ENCODE results near the gene MFSD8. TPM values are rescaled to one million over a fixed set of nuclear protein-coding genes. Genes with fewer than 3 reads are reported as not detected.
"Not testable (repeated sequence)": the region's sequence is repeated elsewhere in the genome, so short reads cannot be mapped to it uniquely, and the experiment has no call there.

The MFSD8 gene
- total and polyA plus RNA-seq, 2 donors from 2014 or later = 6.6 to 20.5 TPM

DNA sequence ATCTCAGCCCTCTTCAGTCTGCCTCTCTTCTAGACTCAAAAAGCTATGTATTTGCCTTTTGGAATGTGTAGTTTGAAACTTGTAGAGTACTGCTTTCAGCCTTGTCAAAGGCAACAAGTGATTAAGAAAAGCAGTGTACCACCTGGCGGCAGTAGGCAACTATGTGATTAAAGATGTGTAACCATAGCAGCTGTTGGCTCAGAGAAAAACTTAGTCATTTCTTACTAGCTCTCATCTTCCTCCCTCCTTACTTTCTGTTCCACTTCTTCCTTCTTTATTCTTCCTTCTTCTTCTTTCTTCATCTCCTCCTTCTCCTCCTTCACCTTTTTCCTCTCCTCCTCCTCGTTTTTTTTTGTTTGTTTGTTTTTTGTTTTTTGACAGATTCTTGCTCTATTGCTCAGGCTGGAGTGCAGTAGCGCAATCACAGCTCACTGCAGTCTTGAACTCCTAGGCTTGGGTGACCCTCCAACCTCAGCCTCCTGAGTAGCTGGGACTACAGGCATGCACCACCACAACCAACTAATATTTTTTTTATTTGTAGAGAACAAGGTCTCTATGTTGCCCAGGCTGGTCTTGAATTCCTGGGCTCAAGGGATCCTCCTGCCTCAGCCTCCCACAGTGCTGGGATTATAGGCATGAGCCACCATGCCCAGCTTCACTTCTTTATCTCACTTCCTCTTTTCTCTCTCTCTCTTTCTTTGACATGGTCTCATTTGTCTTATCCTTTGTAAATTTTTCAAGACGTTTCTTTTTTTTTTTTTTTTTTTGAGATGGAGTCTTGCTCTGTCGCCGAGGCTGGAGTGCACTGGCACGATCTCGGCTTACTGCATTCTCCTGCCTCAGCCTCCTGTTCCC, 32.8 kb upstream of the MFSD8 start:
- Histone ChIP-seq H3K4me3 (ENCODE audit: low read length in 3 of 3) (no peak overlapping the region), H3K27me3 (ENCODE audit: control insufficient read depth, insufficient read depth, low read length) (no peaks in the 10 kb centered on the region), H3K4me1 (ENCODE audit: control insufficient read depth in 2 of 3, insufficient read depth in 2 of 3, low read depth in 1 of 3, low read length in 3 of 3) (no peaks in the 10 kb centered on the region), H3K9ac (ENCODE audit: low read length in 3 of 3) (no peak overlapping the region), H3K36me3 (ENCODE audit: control insufficient read depth in 2 of 3, insufficient read depth in 3 of 3, low read length in 3 of 3) (no peaks in the 10 kb centered on the region), H3K9me3 (ENCODE audit: control insufficient read depth in 2 of 3, insufficient read depth in 1 of 3, low read length in 3 of 3) (peaks cover 0 to 11% (median 0%) of the 10 kb centered on the region in 3 donors), H3K27ac (ENCODE audit: low read depth in 2 of 2, low read length in 2 of 2) (no peak overlapping the region)
- no peak for FAIRE-seq
- intact Hi-C loops (cut with DNase I) = no loop called here
- TF ChIP-seq, protein P1, sequence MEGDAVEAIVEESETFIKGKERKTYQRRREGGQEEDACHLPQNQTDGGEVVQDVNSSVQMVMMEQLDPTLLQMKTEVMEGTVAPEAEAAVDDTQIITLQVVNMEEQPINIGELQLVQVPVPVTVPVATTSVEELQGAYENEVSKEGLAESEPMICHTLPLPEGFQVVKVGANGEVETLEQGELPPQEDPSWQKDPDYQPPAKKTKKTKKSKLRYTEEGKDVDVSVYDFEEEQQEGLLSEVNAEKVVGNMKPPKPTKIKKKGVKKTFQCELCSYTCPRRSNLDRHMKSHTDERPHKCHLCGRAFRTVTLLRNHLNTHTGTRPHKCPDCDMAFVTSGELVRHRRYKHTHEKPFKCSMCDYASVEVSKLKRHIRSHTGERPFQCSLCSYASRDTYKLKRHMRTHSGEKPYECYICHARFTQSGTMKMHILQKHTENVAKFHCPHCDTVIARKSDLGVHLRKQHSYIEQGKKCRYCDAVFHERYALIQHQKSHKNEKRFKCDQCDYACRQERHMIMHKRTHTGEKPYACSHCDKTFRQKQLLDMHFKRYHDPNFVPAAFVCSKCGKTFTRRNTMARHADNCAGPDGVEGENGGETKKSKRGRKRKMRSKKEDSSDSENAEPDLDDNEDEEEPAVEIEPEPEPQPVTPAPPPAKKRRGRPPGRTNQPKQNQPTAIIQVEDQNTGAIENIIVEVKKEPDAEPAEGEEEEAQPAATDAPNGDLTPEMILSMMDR (IDR thresholded peaks at IDR 0.05; ENCODE audit: borderline replicate concordance, extremely low read depth, insufficient read depth) = no peak
- peak in 1 of 5 donors; percentile 4 for DNase-seq

DNA sequence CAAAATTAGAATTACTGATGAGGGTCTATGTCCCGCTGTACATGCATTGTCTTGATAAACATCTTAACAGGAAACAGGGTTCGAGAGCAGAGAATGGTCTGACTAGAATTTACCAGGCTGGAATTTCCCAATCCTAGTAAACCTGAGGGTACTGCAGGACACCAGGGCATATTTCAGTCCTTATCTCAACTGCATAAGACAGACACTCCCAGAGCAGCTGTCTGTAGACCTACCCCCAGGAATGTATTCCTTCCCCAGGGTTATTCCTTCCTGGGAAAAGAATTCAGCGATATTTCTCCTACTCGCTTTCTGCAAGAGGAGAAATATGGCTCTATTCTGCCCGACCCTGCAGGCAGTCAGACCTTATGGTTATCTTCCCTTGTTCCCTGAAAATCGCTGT, 31.5 kb upstream of the MFSD8 start:
- FAIRE-seq; H3K27me3 ChIP-seq (ENCODE audit: control insufficient read depth, insufficient read depth, low read length); intact Hi-C loops (cut with DNase I); DNase-seq; H3K4me1 ChIP-seq (ENCODE audit: control insufficient read depth in 2 of 3, insufficient read depth in 2 of 3, low read depth in 1 of 3, low read length in 3 of 3); H3K36me3 ChIP-seq (ENCODE audit: control insufficient read depth in 2 of 3, insufficient read depth in 3 of 3, low read length in 3 of 3); H3K4me3 ChIP-seq (ENCODE audit: low read length in 3 of 3); H3K27ac ChIP-seq (ENCODE audit: low read depth in 2 of 2, low read length in 2 of 2); H3K9ac ChIP-seq (ENCODE audit: low read length in 3 of 3): not testable (repeated sequence)
- H3K9me3 ChIP-seq (ENCODE audit: control insufficient read depth in 2 of 3, insufficient read depth in 1 of 3, low read length in 3 of 3) = peaks cover 0 to 11% (median 0%) of the 10 kb centered on the region in 3 donors

- DNase-seq = no peak
- H3K4me1 ChIP-seq (ENCODE audit: control insufficient read depth in 2 of 3, insufficient read depth in 2 of 3, low read depth in 1 of 3, low read length in 3 of 3) = no peaks in the 10 kb centered on the region
- H3K9ac ChIP-seq (ENCODE audit: low read length in 3 of 3) = no peak overlapping the region
- no peak overlapping the region for H3K4me3 ChIP-seq (ENCODE audit: low read length in 3 of 3)
- no peaks in the 10 kb centered on the region for H3K36me3 ChIP-seq (ENCODE audit: control insufficient read depth in 2 of 3, insufficient read depth in 3 of 3, low read length in 3 of 3)
- TF ChIP-seq, protein P1 (IDR thresholded peaks at IDR 0.05; ENCODE audit: borderline replicate concordance, extremely low read depth, insufficient read depth) = no peak
- intact Hi-C loops (cut with DNase I) = no loop called here
- no peak overlapping the region for H3K27ac ChIP-seq (ENCODE audit: low read depth in 2 of 2, low read length in 2 of 2)
- no peak for FAIRE-seq
- no peaks in the 10 kb centered on the region for H3K27me3 ChIP-seq (ENCODE audit: control insufficient read depth, insufficient read depth, low read length)
- H3K9me3 ChIP-seq (ENCODE audit: control insufficient read depth in 2 of 3, insufficient read depth in 1 of 3, low read length in 3 of 3) = peaks cover 0 to 11% (median 0%) of the 10 kb centered on the region in 3 donors
These were observed 30.8 kb upstream of the MFSD8 start for GRCh38 chr4:127995776-127996175.

- Histone ChIP-seq H3K27ac (ENCODE audit: low read depth in 2 of 2, low read length in 2 of 2) (no peak overlapping the region), H3K9ac (ENCODE audit: low read length in 3 of 3) (no peak overlapping the region), H3K9me3 (ENCODE audit: control insufficient read depth in 2 of 3, insufficient read depth in 1 of 3, low read length in 3 of 3) (peaks cover 0 to 7% (median 0%) of the 10 kb centered on the region in 3 donors), H3K27me3 (ENCODE audit: control insufficient read depth, insufficient read depth, low read length) (no peaks in the 10 kb centered on the region), H3K4me1 (ENCODE audit: control insufficient read depth in 2 of 3, insufficient read depth in 2 of 3, low read depth in 1 of 3, low read length in 3 of 3) (no peaks in the 10 kb centered on the region), H3K36me3 (ENCODE audit: control insufficient read depth in 2 of 3, insufficient read depth in 3 of 3, low read length in 3 of 3) (peaks cover 0 to 5% (median 0%) of the 10 kb centered on the region in 3 donors), H3K4me3 (ENCODE audit: low read length in 3 of 3) (no peak overlapping the region)
- FAIRE-seq = no peak
- TF ChIP-seq, protein P1 (IDR thresholded peaks at IDR 0.05; ENCODE audit: borderline replicate concordance, extremely low read depth, insufficient read depth) = no peak
- no peak for DNase-seq
- intact Hi-C loops (cut with DNase I) = no loop called here
These were observed 28.2 kb upstream of the MFSD8 start for GRCh38 chr4:127993151-127993550.

Data from kidney (tissue), 14 donors.